Esophagus muscularis mucosa (tissue), 3 donors: Measurements from ENCODE around the gene FAM153A.
"Not testable (repeated sequence)": the region's sequence is repeated elsewhere in the genome, so short reads cannot be mapped to it uniquely, and the experiment has no call there.

Experiments
- CTCF ChIP-seq, 3 experiments: fragments of 200-600 bp in 2 of 3; fragments of 450-650 bp in 1 of 3; sonication (generic) in 2 of 3; IDR thresholded peaks; one replicate each; pipeline ENCODE4 v1.5.1; 2017 to 2019; ENCODE audit warnings: antibody characterized with exemption in 3 of 3, mild to moderate bottlenecking in 2 of 3, moderate library complexity in 1 of 3
- POLR2A ChIP-seq: fragments of 450-650 bp; IDR thresholded peaks from one replicate; pipeline ENCODE4 v1.6.1; 2017; ENCODE audit warnings: antibody characterized with exemption, moderate library complexity, mild to moderate bottlenecking, low read depth
- POLR2AphosphoS5 ChIP-seq, 2 donors: sonication (generic); formaldehyde crosslinking; IDR thresholded peaks; one replicate each; pipeline ENCODE4 v1.6.1; 2017; ENCODE audit warnings: antibody characterized with exemption in 2 of 2

GRCh38 chr5:177791649-177792048 lies 8.9 kb upstream of the FAM153A start:
- not testable (repeated sequence) for TF ChIP-seq POLR2A; POLR2AphosphoS5 (IDR thresholded peaks at IDR 0.05); CTCF (IDR thresholded peaks at IDR 0.05)
